ENCODE results near the gene GM2A. TPM values are rescaled to one million over a fixed set of nuclear protein-coding genes. Genes with fewer than 3 reads are reported as not detected.

Gene GM2A
- total and polyA plus RNA-seq, 5 donors from 2014 or later: 4.7 to 12.0 (median 6.2) TPM

- Mint-ChIP-seq H3K4me1 (peaks cover 0 to 9% (median 6%) of the 10 kb centered on the region in 4 donors), H3K27ac (no peak overlapping the region), H3K9me3 (no peaks in the 10 kb centered on the region), H3K36me3 (peaks cover 36% of the 10 kb centered on the region), H3K27me3 (no peaks in the 10 kb centered on the region), H3K4me3 (no peak overlapping the region)
- Histone ChIP-seq H3K9me3 (ENCODE audit: control insufficient read depth in 2 of 2, low read length in 2 of 2) (no peaks in the 10 kb centered on the region), H3K27me3 (ENCODE audit: control insufficient read depth, insufficient read depth, low read length) (no peaks in the 10 kb centered on the region), H3K36me3 (ENCODE audit: control insufficient read depth, insufficient read depth, low read length) (peaks cover 13% of the 10 kb centered on the region), H3K27ac (ENCODE audit: insufficient read depth, low read length, poor library complexity, severe bottlenecking) (no peak overlapping the region), H3K4me1 (ENCODE audit: control insufficient read depth, insufficient read depth, low read length, poor library complexity, severe bottlenecking) (no peaks in the 10 kb centered on the region), H3K4me3 (ENCODE audit: low read depth, low read length) (no peak overlapping the region)
- DNase-seq (no peak), ATAC-seq (ENCODE audit: low read depth in 2 of 2) (no peak)
Observed at GRCh38 chr5:151262532-151262931, 9.5 kb downstream of the GM2A start.

GRCh38 chr5:151264113-151264512, 11.1 kb downstream of the GM2A start:
- H3K4me3 ChIP-seq (ENCODE audit: low read depth, low read length): no peak overlapping the region
- H3K27ac ChIP-seq (ENCODE audit: insufficient read depth, low read length, poor library complexity, severe bottlenecking): no peak overlapping the region
- no peaks in the 10 kb centered on the region for H3K27me3 ChIP-seq (ENCODE audit: control insufficient read depth, insufficient read depth, low read length)
- peak in 1 of 3 donors; percentile 67 for DNase-seq
- H3K4me1 Mint-ChIP-seq: peaks cover 0 to 6% (median 4%) of the 10 kb centered on the region in 4 donors
- no peaks in the 10 kb centered on the region for H3K27me3 Mint-ChIP-seq
- H3K4me1 ChIP-seq (ENCODE audit: control insufficient read depth, insufficient read depth, low read length, poor library complexity, severe bottlenecking): no peaks in the 10 kb centered on the region
- peak in 1 of 2 donors; percentile 39 for ATAC-seq (ENCODE audit: low read depth in 2 of 2)
- H3K4me3 Mint-ChIP-seq: no peak overlapping the region
- H3K9me3 ChIP-seq (ENCODE audit: control insufficient read depth in 2 of 2, low read length in 2 of 2): no peaks in the 10 kb centered on the region
- H3K27ac Mint-ChIP-seq: peak overlapping the region in 2 of 3 donors; percentile 40 to 48
- H3K36me3 Mint-ChIP-seq: peaks cover 40% of the 10 kb centered on the region
- peaks cover 19% of the 10 kb centered on the region for H3K36me3 ChIP-seq (ENCODE audit: control insufficient read depth, insufficient read depth, low read length)
- no peaks in the 10 kb centered on the region for H3K9me3 Mint-ChIP-seq

GRCh38 chr5:151267491-151268260, 14.7 kb downstream of the GM2A start:
- H3K27me3 ChIP-seq (ENCODE audit: control insufficient read depth, insufficient read depth, low read length): no peaks in the 10 kb centered on the region
- H3K36me3 ChIP-seq (ENCODE audit: control insufficient read depth, insufficient read depth, low read length): peaks cover 24% of the 10 kb centered on the region
- Mint-ChIP-seq H3K9me3 (no peaks in the 10 kb centered on the region), H3K27ac (peak overlapping the region in 1 of 3 donors; percentile 40), H3K4me3 (no peak overlapping the region), H3K36me3 (peaks cover 35% of the 10 kb centered on the region), H3K27me3 (no peaks in the 10 kb centered on the region), H3K4me1 (peaks cover 0 to 5% (median 3%) of the 10 kb centered on the region in 4 donors)
- no peaks in the 10 kb centered on the region for H3K4me1 ChIP-seq (ENCODE audit: control insufficient read depth, insufficient read depth, low read length, poor library complexity, severe bottlenecking)
- H3K4me3 ChIP-seq (ENCODE audit: low read depth, low read length): no peak overlapping the region
- DNase-seq: no peak
- ATAC-seq (ENCODE audit: low read depth in 2 of 2): no peak
- H3K27ac ChIP-seq (ENCODE audit: insufficient read depth, low read length, poor library complexity, severe bottlenecking): no peak overlapping the region
- H3K9me3 ChIP-seq (ENCODE audit: control insufficient read depth in 2 of 2, low read length in 2 of 2): no peaks in the 10 kb centered on the region

- Histone ChIP-seq H3K36me3 (ENCODE audit: control insufficient read depth, insufficient read depth, low read length) (peaks cover 24% of the 10 kb centered on the region), H3K4me3 (ENCODE audit: low read depth, low read length) (no peak overlapping the region), H3K9me3 (ENCODE audit: control insufficient read depth in 2 of 2, low read length in 2 of 2) (no peaks in the 10 kb centered on the region), H3K4me1 (ENCODE audit: control insufficient read depth, insufficient read depth, low read length, poor library complexity, severe bottlenecking) (no peaks in the 10 kb centered on the region), H3K27me3 (ENCODE audit: control insufficient read depth, insufficient read depth, low read length) (no peaks in the 10 kb centered on the region), H3K27ac (ENCODE audit: insufficient read depth, low read length, poor library complexity, severe bottlenecking) (no peak overlapping the region)
- no peaks in the 10 kb centered on the region for H3K4me1 Mint-ChIP-seq
- ATAC-seq (ENCODE audit: low read depth in 2 of 2) (peak in 1 of 2 donors; percentile 42), DNase-seq (no peak)
- peaks cover 16% of the 10 kb centered on the region for H3K36me3 Mint-ChIP-seq
- H3K27me3 Mint-ChIP-seq: no peaks in the 10 kb centered on the region
- H3K4me3 Mint-ChIP-seq: no peak overlapping the region
- no peak overlapping the region for H3K27ac Mint-ChIP-seq
- no peaks in the 10 kb centered on the region for H3K9me3 Mint-ChIP-seq
Observed at GRCh38 chr5:151270599-151270998, 17.6 kb downstream of the GM2A start.

- no peak overlapping the region for H3K4me3 Mint-ChIP-seq
- Histone ChIP-seq H3K4me1 (ENCODE audit: control insufficient read depth, insufficient read depth, low read length, poor library complexity, severe bottlenecking) (no peaks in the 10 kb centered on the region), H3K27me3 (ENCODE audit: control insufficient read depth, insufficient read depth, low read length) (no peaks in the 10 kb centered on the region), H3K4me3 (ENCODE audit: low read depth, low read length) (no peak overlapping the region), H3K36me3 (ENCODE audit: control insufficient read depth, insufficient read depth, low read length) (peaks cover 23% of the 10 kb centered on the region), H3K27ac (ENCODE audit: insufficient read depth, low read length, poor library complexity, severe bottlenecking) (no peak overlapping the region), H3K9me3 (ENCODE audit: control insufficient read depth in 2 of 2, low read length in 2 of 2) (no peaks in the 10 kb centered on the region)
- H3K4me1 Mint-ChIP-seq: no peaks in the 10 kb centered on the region
- ATAC-seq (ENCODE audit: low read depth in 2 of 2) (no peak), DNase-seq (no peak)
- H3K36me3 Mint-ChIP-seq: peaks cover 16% of the 10 kb centered on the region
- H3K27ac Mint-ChIP-seq: no peak overlapping the region
- peaks cover 3% of the 10 kb centered on the region for H3K27me3 Mint-ChIP-seq
- H3K9me3 Mint-ChIP-seq: no peaks in the 10 kb centered on the region
Observed at GRCh38 chr5:151271336-151271735, 18.4 kb downstream of the GM2A start.

- no peaks in the 10 kb centered on the region for H3K9me3 ChIP-seq (ENCODE audit: control insufficient read depth in 2 of 2, low read length in 2 of 2)
- no peaks in the 10 kb centered on the region for H3K36me3 Mint-ChIP-seq
- H3K27me3 ChIP-seq (ENCODE audit: control insufficient read depth, insufficient read depth, low read length): no peaks in the 10 kb centered on the region
- H3K27ac Mint-ChIP-seq: no peak overlapping the region
- H3K9me3 Mint-ChIP-seq: peaks cover 0 to 2% (median 0%) of the 10 kb centered on the region in 7 donors
- no peaks in the 10 kb centered on the region for H3K4me1 ChIP-seq (ENCODE audit: control insufficient read depth, insufficient read depth, low read length, poor library complexity, severe bottlenecking)
- H3K4me1 Mint-ChIP-seq: no peaks in the 10 kb centered on the region
- no peak overlapping the region for H3K4me3 Mint-ChIP-seq
- no peak overlapping the region for H3K4me3 ChIP-seq (ENCODE audit: low read depth, low read length)
- no peak for ATAC-seq (ENCODE audit: low read depth in 2 of 2)
- DNase-seq: no peak
- H3K27me3 Mint-ChIP-seq: peaks cover 10% of the 10 kb centered on the region
- H3K36me3 ChIP-seq (ENCODE audit: control insufficient read depth, insufficient read depth, low read length): peaks cover under 1% of the 10 kb centered on the region
- H3K27ac ChIP-seq (ENCODE audit: insufficient read depth, low read length, poor library complexity, severe bottlenecking): no peak overlapping the region
Observed at GRCh38 chr5:151274666-151275065, 21.7 kb downstream of the GM2A start.

GRCh38 chr5:151275803-151276202, 22.8 kb downstream of the GM2A start:
- Mint-ChIP-seq H3K36me3 (no peaks in the 10 kb centered on the region), H3K4me1 (no peaks in the 10 kb centered on the region), H3K4me3 (no peak overlapping the region), H3K27ac (no peak overlapping the region), H3K9me3 (peaks cover 0 to 3% (median 0%) of the 10 kb centered on the region in 7 donors), H3K27me3 (peaks cover 13% of the 10 kb centered on the region)
- H3K9me3 ChIP-seq (ENCODE audit: control insufficient read depth in 2 of 2, low read length in 2 of 2): no peaks in the 10 kb centered on the region
- H3K4me3 ChIP-seq (ENCODE audit: low read depth, low read length): no peak overlapping the region
- no peak for ATAC-seq (ENCODE audit: low read depth in 2 of 2)
- DNase-seq: no peak
- H3K4me1 ChIP-seq (ENCODE audit: control insufficient read depth, insufficient read depth, low read length, poor library complexity, severe bottlenecking): no peaks in the 10 kb centered on the region
- H3K27ac ChIP-seq (ENCODE audit: insufficient read depth, low read length, poor library complexity, severe bottlenecking): no peak overlapping the region
- H3K27me3 ChIP-seq (ENCODE audit: control insufficient read depth, insufficient read depth, low read length): no peaks in the 10 kb centered on the region
- no peaks in the 10 kb centered on the region for H3K36me3 ChIP-seq (ENCODE audit: control insufficient read depth, insufficient read depth, low read length)

GRCh38 chr5:151278845-151279244, 25.9 kb downstream of the GM2A start:
- H3K36me3 ChIP-seq (ENCODE audit: control insufficient read depth, insufficient read depth, low read length): no peaks in the 10 kb centered on the region
- H3K27me3 ChIP-seq (ENCODE audit: control insufficient read depth, insufficient read depth, low read length): no peaks in the 10 kb centered on the region
- H3K4me1 ChIP-seq (ENCODE audit: control insufficient read depth, insufficient read depth, low read length, poor library complexity, severe bottlenecking): no peaks in the 10 kb centered on the region
- ATAC-seq (ENCODE audit: low read depth in 2 of 2): no peak
- no peak overlapping the region for H3K27ac ChIP-seq (ENCODE audit: insufficient read depth, low read length, poor library complexity, severe bottlenecking)
- H3K9me3 Mint-ChIP-seq: peaks cover 0 to 3% (median 0%) of the 10 kb centered on the region in 7 donors
- no peak overlapping the region for H3K4me3 ChIP-seq (ENCODE audit: low read depth, low read length)
- peaks cover 17% of the 10 kb centered on the region for H3K27me3 Mint-ChIP-seq
- DNase-seq: no peak
- no peaks in the 10 kb centered on the region for H3K36me3 Mint-ChIP-seq
- H3K4me1 Mint-ChIP-seq: no peaks in the 10 kb centered on the region
- H3K9me3 ChIP-seq (ENCODE audit: control insufficient read depth in 2 of 2, low read length in 2 of 2): no peaks in the 10 kb centered on the region
- H3K27ac Mint-ChIP-seq: no peak overlapping the region
- H3K4me3 Mint-ChIP-seq: no peak overlapping the region

Data from CD4-positive, CD25-positive, alpha-beta regulatory T cell (primary cell).